ENCODE results near the gene TPCN1.

Gene TPCN1

DNA sequence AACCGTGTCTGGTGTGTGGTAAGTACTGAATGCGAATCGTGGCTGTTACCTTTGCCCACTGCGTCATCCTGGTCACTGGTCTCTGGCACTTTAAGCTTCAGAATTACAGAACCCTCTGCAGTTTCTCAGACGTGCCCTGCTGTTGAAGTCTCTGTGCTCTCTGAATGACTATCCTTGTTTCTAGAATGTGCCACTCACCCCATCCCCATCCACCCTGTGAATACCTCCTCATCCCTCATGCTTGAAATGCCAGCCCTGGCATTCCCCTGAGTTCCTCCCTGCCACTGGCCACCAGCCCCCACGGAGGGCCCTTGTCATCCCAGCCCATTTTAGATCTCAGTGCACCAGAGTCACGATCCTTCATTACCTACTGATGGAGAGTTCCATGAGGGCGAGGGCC, 21.3 kb downstream of the TPCN1 start:
- no peak for DNase-seq

DNA sequence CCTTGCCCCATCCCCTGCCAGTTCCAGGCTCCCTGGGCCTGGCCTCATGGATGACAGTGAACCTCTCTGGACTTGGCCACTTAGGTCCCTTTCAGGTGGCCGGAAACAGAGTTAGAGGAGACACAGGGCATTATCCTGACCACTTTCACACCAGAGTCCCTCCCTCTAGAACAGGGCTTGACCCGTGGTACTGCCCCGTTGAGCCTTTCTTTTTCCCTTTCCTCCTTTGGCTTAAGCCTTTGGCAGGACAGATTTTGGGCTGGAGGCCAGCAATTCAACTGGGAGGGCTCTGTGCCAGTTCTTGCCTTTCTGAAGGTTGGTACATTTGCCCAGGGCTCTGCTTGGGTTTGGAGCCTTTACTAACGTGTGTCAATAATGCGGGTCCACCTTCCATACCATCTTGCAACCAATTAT, 22.8 kb downstream of the TPCN1 start:
- DNase-seq: no peak

DNA sequence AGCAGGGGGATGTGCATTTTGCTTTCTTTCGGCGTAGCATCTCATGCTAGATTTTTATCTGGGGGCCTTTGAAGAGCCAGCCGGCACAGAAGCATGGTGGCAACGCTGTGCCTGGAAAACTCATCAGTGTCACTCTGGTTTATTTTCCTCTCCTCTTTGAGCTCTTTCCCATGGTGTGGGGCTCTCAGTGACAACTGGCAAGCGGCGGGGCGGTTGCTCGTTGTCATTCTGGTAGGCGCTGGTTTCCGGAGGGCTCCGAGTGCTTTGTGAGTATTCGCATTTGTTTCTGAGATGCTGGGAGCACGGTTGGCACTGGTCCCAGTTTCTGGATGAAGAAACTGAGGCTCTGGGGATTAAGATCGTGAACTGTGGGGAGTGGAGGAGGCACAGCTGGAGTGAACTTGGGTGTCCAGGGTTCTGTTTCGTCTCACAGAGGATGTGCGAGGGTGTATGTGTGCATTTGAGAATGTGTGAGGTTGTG, 23.3 kb downstream of the TPCN1 start:
- no peak for DNase-seq

DNA sequence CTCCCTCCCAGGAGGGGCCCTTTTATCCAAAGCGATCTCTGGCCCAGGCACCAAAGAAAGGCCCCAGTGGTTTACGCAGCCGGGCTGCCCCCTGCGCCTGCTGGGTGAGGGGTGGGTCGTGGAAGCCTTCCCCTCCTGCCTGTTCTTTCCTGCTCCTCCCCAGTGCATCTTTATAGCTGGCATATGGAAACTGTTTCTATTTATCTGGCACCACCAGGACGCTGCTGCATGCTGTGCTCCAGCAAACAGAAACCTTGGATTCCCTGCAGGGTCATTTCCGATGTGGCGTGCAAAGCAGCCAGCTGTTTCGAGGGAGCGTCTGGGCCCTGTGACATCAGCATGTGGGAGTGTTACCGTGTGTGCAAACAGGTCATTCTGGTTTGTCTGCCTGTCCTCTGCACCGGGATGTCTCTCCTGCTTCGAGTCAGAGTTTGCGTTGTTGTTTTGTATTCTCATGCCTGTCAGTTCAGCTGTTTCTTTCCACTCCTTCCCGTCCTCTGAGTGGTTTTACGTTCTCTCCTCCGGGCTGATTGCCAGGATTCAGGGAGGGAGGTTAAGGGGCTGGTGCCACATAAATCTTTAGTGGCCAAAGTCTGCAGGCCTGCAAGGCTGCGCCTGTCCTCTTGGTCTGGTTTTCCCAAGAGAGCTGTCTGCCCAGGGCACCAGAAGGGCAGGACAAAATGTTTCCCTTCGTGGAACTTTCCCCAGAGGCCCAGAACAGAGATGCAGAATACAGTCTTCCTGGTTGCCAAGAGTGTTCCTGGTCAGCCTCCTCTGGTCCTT, 24.6 kb downstream of the TPCN1 start:
- DNase-seq: no peak

DNA sequence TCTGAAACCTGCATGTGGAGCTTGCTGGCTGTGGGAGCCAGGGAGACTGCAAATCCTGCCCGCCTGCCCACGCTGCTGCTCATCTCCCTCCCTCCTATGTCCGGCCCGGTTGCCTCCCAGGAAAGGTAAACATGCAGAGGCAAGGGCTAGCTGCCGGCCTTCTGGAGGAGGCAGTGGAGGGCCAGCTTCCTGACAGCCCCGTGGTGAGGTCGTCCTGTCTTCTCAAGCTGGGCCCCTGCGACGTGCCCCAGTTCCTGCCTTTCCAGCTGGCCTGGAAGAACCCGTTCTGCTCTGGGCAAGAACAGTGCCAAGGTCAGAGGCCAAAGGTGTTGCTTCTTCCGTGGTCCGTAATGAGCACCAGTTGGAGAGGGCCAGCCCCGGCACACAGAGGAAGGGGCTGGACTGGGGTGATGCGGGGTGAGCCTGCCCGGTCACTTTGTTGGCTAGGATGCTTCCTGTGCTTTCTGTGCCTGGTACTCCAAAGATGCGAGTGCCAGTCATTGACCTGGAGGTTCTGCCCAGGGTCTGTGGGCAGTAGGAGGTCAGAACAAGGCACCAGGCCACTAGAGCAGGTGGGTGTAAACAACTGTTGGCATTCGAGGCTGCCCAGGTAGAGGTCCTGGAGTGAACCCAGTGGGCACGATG, 25.3 kb downstream of the TPCN1 start:
- no peak for DNase-seq

DNA sequence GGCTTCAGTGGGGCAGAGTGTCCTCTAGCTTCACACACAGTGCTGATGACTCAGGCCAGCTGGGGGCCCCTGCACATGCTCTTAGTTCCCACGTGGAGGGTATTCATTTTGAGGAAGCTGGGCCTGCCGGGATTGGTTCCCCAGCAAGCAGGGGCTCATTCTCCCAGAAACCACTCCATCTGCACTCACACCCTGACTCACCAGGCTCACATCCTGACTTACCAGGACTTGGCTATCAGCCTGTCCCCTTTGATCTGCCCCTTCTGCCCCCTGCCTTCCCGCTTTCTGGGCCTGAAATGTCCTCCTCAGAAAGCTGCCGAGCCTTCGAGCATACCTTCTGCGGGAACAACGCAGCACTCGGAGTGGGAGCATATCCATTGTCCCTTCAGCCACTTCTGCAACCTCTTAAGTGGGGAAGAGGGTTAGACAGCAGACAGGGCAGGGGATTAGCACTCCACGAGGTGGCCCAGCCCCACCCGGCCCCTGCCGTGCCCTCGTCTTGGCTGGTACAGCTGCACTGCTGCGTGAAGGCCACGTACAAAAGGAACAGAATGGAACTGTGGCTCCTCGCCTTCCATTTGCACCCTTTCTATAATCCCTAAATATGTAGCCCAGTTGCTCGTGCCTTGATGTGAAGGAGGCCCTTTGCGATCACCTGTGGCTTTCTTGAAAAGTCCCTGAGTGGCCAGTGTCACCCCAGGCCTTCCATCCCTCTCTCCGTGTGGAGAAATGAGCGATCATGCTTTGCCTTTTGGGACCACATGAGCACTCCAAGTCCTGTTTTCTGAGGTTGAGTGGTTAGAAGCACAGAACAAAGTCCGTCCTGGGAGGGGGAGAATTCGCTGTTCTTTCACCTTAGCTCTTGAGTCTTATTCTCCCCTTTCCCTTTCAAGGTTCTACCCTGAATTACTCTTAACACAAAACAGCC, 26.1 kb downstream of the TPCN1 start:
- DNase-seq: no peak

DNA sequence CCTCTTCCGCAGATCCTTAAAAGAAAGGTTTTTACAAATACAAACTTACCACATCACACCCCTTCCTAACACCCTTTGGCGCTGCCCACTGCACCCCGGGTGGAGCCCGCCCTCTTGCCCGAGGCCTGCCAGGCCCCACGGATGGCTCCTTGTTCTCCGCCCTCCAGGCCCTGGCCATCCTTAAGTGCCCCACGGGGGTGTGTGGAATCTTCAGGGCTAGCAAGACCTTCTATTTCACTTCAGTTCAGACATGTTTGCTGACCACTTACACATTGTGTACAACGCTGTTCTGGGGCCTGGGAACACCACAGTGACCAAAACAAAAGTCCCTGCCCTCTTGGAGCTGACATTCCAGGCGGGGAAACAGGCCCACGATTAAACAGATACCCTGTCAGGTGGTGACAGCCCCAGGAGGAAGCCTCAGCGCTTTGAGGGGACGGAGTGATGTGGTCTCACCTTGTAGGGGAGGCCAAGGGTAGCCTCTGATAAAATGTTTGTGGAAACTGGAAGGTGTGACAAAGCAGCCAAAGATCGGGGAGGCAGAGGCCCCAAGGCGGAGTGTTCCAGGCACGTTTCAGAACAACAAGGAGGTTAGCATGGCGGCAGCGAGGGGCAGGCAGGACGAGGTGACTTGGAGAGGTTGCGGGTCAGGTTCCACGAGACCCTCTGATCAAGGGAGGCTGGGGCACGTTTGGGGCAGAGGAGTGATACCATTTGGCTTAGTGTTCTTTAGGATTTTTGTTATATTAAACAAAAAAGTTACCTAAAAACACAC, 27.0 kb downstream of the TPCN1 start:
- no peak for DNase-seq

DNA sequence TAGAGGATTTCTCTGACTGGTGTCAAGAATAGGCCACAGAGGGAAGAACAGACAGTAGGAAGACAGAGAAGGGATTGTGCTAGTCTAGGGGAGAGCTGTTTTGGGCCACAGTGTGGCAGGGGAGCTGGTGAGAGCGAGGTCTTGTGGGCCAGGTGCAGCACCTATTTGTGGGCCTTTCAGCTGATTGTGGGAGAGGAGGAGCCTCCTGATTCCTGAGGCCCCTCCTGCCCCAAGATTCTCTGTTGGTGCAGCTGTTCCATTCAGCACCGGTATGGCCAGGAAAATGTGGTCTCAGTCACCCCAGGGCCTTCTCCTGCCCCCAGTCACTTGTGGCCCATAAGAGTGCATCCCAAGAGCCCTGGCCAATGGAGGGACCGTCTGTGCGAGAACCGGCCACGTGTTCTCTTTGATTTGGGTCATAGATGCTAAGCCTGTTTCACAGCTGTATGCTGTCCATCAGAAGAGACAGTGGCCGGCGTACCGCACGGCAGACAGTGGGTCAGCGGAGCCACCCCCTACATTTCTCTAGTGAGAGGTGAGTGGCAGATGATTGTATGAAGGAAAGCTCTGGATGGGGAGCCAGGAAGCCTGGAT, 27.7 kb downstream of the TPCN1 start:
- no peak for DNase-seq

DNA sequence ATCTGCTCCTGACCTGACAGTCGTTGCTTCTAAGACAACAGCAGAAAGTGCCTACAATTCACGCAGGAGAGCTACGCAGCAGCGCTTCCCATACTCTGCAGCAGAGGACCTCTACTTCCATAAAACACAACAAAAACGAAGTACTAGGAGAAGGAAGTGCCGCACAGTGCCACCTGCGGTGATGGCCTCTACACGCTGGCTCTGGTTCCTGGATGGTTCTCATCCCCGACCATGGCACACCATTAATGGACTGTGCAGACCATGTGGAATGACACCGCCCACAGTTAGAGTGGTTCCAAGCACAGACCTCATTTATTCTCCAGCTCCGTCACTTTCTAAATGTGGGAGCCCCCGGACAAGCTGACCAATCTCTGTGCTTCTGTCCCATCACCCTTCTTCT, 28.3 kb downstream of the TPCN1 start:
- DNase-seq: no peak

DNA sequence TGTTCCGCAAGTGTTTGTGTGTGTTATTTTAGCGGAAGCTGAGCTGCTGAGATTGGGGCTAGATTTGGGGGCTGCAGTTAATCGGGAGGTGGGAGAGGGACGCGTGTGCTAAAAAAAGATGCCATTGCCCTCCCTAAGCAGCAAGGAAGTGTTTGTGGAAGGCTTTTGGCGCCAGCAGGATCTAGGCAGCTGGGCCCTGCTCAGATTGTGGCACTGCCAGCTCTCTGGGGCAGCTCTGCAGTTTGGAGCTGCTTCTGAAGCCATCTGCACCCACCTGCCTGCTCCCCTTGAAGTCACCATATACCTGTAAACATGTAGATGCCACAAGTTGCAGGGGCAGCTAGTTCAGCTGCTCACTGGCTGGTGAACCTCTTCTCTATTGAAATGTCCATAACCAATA, 28.8 kb downstream of the TPCN1 start:
- no peak for DNase-seq

DNA sequence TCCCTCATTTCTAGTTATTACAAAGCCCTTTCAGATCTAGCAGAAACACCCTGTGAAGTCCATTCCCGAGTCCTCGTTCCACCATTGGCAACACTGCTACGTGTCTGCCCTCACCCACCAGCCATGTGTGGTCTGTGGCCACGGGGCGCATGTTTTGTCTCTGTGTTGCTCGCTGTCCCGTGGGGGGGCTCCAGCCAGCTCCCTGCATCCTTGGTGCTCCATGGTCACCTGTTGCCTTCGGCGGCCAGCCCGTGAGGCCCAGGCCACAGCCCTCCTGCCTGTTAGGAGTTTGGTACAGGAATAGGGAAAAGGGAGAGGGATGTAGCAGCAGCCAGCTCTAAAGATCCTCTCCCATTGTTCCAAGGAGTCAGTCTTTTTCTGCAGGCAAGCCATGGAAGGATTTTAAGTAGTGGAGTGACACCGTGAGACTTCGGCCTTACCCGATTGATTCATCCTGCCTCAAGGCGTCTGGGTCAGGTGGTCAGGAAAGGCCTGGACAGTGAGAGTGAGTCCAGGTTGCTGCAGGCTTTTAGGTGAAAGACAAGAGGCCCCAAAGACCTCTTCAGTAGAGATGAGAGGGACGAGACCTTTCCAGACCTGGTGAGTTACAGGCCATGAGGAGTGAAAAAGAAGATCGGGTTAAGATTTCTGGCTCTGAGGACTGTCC, 30.3 kb downstream of the TPCN1 start:
- no peak for DNase-seq

DNA sequence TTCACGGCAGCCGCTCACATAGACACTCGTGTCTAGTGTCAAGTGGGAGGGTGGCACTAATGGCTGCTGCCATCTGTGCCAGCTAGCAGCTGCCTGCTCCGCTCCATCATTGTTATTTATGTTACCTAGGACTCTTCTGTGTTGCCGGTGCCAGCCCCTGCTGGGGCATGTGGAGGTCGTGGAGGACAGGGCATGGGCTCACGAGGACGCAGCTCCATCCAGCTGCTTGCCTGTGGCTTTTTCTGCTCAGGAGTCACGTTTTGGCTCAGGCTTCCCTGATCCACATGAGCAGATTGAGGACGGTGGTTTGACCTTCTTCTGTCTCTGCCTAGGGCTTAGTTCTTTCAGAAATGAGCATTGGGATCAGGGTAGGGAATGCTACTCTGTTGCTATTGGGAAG, 31.2 kb downstream of the TPCN1 start:
- no peak for DNase-seq

DNA sequence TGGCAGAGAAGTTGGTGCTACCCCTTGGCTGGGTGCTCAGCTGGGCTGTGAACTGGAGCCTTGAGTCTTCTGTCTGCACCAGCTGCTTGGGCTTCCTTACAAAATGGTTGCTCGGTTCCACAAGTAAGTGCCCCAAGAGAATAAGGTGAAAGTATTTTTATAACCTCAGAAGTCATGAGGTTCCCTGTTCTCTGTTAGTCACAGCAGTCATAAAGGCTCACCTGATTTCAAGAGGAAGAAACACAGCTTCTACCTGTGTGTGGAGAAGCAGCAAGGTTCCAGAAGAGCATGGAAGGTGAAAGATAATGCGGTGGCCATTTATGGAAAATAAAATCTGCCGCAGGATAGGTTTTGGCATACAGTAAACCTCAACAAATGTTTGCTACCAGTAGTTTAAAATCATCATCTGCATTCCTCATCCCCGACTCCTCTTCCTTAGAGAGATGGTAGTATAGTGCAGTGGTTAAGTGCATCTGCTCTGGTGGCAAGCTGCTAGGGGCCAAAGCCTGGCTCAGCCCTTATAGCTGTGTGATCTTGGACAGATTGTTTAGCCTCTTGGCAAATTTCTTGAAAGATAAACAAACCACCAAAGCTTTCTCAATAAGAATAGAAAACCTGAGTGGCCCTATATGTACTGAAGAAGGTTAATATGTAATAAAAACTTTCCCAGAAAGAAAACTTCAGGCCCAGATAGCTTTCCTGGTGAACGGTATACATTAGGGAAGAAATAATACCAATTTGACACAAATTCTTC, 32.4 kb downstream of the TPCN1 start:
- no peak for DNase-seq

DNA sequence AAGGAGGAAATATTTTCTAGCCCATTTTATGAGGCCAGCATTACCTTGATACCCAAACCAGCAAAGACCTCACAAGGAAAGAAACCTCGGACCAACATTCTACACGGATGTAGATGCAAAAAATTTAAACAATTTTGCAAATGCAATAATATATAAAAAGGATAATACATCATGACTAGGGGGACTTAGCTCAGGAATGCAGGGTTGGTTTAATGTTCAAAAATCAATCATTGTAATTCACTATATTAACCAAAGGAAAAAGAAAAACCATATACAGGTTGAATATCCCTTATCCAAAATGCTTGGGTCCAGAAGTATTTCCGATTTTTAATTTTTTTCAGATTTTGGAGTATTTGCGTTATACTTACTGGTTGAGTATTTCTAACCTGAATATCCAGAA, 33.0 kb downstream of the TPCN1 start:
- DNase-seq: no peak

DNA sequence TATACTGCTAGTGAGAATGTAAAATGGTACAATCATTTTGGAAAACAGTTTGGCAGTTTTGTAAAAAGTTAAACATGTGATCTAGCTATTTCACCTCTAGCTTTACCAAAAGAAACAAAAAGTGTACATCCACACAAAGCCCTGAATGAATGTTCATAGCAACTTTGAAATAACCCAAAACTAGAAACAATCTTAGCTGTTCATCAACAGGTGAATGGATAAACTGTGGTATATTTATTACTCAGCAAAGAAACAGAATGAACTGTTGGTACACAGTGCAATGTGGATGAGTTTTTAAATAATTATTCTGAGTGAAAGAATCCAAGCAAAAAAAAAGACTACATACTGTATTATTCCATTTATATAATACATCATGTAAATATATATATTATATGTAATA, 36.3 kb downstream of the TPCN1 start:
- DNase-seq: peak; percentile 31

DNA sequence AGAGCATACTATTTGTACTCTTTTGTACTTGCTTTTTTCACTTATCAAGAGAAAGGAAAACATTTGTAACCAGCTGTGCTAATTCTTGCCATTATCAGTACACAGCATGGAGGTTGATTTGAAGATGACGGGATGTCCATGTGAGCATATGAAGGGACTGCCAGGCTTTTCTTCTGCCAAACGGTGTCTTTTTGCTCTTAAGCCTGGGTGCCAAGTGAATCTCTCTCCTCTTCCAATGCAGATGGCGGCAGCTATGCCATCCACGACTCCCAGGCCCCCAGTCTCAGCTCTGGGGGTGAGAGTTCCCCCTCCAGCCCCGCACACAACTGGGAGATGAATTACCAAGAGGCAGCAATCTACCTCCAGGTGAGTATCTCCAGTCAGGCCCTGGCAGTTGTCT, 38.9 kb downstream of the TPCN1 start:
- DNase-seq: no peak

DNA sequence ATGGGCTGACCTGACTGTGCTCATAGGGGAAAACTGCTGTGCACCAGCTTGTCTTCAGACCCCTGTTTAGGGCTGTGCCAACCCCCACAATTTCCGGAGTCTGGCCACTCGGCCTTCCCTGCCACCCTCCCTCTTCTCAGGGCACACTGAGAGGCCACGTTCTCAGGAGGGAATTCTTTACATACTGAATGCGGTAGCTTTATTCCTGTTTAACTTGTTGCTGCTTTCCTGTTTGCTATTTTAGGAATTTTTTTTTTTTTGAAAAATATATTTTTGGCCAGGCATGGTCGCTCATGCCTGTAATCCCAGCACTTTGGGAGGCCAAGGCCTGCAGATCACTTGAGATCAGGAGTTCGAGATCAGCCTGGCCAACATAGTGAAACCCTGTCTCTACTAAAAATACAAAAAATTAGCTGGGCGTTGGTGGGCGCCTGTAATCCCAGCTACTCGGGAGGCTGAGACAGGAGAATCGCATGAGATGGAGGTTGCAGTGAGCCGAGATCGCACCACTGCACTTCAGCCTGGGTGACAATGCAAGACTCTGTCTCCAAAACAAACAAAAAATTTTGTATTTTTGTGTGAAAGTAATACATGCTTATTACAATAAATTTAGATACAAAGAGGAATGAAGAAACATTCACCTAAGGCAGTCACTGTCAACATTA, 39.5 kb downstream of the TPCN1 start:
- DNase-seq: no peak

DNA sequence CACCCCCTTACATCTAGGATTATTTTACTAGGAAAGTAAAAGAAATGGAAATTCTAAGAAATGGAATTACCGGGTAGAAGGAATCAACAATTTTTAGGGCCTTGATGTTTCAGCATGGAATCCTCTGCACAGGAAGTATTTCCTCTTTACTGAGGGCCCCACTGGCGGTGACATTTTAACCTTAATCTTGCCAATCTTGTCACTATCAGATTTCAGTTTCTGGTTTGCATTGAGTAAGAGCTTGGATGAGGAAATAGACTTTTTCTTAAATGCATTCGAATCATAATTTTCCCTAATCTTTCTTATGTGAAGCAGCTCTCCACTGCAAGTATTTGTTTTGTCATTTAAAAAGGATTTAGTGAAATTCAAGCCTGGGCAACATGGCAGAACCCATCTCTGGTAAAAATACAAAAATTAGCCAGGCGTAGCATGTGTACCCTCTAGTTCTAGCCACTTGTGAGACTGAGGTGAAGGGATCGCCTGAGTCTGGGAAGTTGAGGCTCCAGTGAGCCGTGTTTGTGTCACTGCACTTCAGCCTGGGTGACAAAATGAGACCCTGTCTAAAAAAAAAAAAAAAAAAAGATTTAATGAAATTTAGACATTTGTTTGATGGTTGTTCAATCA, 40.7 kb downstream of the TPCN1 start:
- DNase-seq: peak; percentile 78

DNA sequence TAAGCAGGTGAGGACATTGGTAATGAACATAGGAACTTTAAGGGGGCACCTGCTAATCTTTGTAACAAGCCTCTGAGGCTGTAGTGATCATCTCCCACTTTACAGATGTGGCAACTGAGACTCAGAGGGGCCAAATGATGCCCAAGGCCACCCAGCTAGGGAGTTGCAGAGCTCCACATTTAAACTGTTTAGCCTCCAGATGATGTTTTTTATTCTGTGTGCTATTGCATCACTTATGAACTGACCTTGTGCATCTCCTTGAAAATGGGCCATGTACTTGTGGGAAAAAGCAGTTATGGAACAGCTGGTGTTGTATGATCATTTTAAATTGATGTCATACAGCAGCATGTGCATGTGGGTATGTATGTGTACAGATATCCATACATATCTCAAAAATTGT, 41.4 kb downstream of the TPCN1 start:
- DNase-seq: no peak

DNA sequence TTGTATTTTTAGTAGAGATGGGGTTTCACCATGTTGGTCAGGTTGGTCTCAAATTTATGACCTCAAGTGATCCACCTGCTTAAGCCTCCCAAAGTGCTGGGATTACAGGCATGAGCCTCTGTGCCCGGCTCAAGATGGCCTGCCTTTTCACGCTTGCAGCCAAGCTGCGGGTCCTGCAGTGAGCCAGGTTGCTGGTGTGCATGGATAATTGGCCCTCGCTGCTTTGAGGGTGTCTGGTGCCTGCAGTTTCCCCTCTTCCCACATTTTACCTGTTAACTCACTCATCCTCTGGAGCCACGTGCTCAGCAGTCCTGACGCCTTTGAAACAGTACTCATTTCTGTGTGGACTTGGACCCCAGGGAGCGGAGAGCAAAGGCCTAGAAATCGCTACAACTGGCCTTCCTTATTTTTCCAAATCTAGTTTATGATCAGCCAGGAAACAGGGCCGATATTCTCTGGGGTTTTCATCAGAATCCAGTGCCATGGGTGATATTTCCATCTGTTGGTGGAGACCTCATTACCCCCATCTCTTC, 42.2 kb downstream of the TPCN1 start:
- DNase-seq: no peak

Measured in activated CD4-positive, alpha-beta T cell treated with anti-CD3 and anti-CD28 coated beads, Interleukin-10, Interleukin-2, amounts not matched to agents 100 ng/mL and 50 ng/mL, durations not matched to agents 16 hours and 8 hours (primary cell).